T-helper 9 cell (primary cell): ENCODE measurements around the gene METTL24.
"Not testable (repeated sequence)": the region's sequence is repeated elsewhere in the genome, so short reads cannot be mapped to it uniquely, and the experiment has no call there.

Experiments used
- DNase-seq: peaks from one replicate; pipeline ENCODE4 v3.0.0-alpha.2; 2020

METTL24 gene

GRCh38 chr6:110250838-110251237 is 107.3 kb downstream of the METTL24 start:
- no peak for DNase-seq

GRCh38 chr6:110250058-110250457 is 108.1 kb downstream of the METTL24 start:
- no peak for DNase-seq

- no peak for DNase-seq
Observed at GRCh38 chr6:110246900-110247546, 111.1 kb downstream of the METTL24 start.

GRCh38 chr6:110246378-110246777 is 111.8 kb downstream of the METTL24 start:
- DNase-seq, result no peak

GRCh38 chr6:110244621-110245020 is 113.5 kb downstream of the METTL24 start:
- DNase-seq, result not testable (repeated sequence)

GRCh38 chr6:110239526-110240274 is 118.4 kb downstream of the METTL24 start:
- DNase-seq, result no peak

- not testable (repeated sequence) for DNase-seq
Observed at GRCh38 chr6:110236007-110236406, 122.1 kb downstream of the METTL24 start.

GRCh38 chr6:110233770-110234374 is 124.3 kb downstream of the METTL24 start:
- no peak for DNase-seq

- DNase-seq, result no peak
Observed at GRCh38 chr6:110232450-110232849, 125.7 kb downstream of the METTL24 start.

- no peak for DNase-seq
Observed at GRCh38 chr6:110226261-110226660, 131.9 kb downstream of the METTL24 start.

GRCh38 chr6:110221738-110222137 is 136.4 kb downstream of the METTL24 start:
- DNase-seq, result no peak

GRCh38 chr6:110217266-110217665 is 140.9 kb downstream of the METTL24 start:
- no peak for DNase-seq

GRCh38 chr6:110216140-110216539 is 142.0 kb downstream of the METTL24 start:
- DNase-seq, result no peak

- no peak for DNase-seq
Observed at GRCh38 chr6:110214338-110214737, 143.8 kb downstream of the METTL24 start.

- DNase-seq, result no peak
Observed at GRCh38 chr6:110211753-110212152, 146.4 kb downstream of the METTL24 start.

GRCh38 chr6:110207652-110208051 is 150.5 kb downstream of the METTL24 start:
- no peak for DNase-seq

GRCh38 chr6:110201151-110201884 is 156.8 kb downstream of the METTL24 start:
- no peak for DNase-seq

- no peak for DNase-seq
Observed at GRCh38 chr6:110198561-110198960, 159.6 kb downstream of the METTL24 start.

GRCh38 chr6:110196874-110197273 is 161.3 kb downstream of the METTL24 start:
- DNase-seq, result no peak

- DNase-seq, result no peak
Observed at GRCh38 chr6:110195639-110196038, 162.5 kb downstream of the METTL24 start.
